NOMO-1 treated with dmso at 0.1 percent for 144 hours (cell line): ENCODE results near the gene PRKCE.

Experiments used
- DNase-seq: peaks from one replicate; lab custom pipeline; 2025; ENCODE audit not compliant: unreplicated experiment; lab: John Stamatoyannopoulos, UW

The PRKCE gene

GRCh38 chr2:46032161-46032813 is 380.8 kb downstream of the PRKCE start:
- no peak for DNase-seq

DNA sequence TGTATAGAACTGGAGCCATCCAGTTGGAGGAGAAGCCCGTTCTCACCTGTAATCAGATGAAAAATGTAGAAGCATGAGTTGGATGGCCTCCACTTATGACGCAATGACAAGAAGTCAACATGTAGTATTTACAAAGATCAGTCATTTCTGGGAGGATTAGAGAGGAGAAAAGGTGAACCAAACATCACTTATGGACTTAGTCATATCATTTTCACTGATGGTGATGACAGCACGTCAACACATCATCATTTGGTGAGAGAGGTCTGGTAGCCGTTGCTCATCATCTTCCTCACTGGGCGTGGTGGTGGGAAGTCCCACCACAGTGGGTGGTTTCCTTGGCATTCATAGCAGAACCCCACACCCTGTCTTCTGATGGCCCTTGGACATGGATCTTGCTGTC is 381.5 kb downstream of the PRKCE start:
- DNase-seq = no peak

- no peak for DNase-seq
Measured at GRCh38 chr2:46034535-46034934, 383.1 kb downstream of the PRKCE start.

GRCh38 chr2:46036929-46037328 is 385.5 kb downstream of the PRKCE start:
- DNase-seq = no peak

GRCh38 chr2:46039543-46040303 is 388.2 kb downstream of the PRKCE start:
- no peak for DNase-seq

- DNase-seq = no peak
Measured at GRCh38 chr2:46040563-46041155, 389.2 kb downstream of the PRKCE start.

GRCh38 chr2:46041434-46041833 is 390.0 kb downstream of the PRKCE start:
- no peak for DNase-seq

GRCh38 chr2:46042207-46042637 is 390.7 kb downstream of the PRKCE start:
- DNase-seq = no peak

DNA sequence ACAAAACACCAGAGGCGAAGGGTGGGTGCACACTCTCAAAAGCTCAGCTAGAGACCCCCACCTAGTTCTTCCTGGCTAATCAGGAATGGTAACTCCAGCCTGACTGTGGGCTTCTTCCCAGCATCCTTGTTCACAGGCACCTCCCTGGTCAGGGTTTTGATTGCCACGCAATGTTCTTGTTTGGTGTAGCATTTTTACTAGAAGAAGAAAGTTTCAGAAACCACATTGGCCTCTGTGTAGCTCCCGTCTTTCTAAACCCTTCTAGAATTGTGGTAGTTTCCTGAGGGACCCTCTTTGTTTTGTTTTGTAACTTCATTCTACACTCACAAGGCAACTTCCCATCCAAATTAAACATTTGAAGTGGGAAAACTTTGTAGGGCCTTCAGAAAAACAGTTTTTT is 391.2 kb downstream of the PRKCE start:
- DNase-seq = no peak

DNA sequence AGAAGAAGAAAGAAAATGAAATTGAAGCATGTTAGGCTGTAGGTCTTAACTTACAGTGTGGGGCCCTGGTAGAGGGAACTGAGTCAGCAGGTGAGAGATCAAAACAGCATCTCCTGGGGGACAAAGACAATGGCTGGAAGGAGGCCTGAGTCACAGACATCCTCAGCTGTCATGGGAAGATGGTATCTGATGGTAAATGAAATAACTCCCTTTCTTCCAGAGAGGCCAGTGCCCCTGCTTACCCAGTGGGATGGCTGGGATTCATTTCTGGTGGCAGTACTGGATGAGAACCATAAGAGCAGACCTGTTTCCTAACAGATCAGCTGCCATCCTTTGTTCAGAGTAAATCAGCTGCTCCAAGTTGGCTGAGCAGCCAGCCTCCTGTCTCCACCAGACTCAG is 394.4 kb downstream of the PRKCE start:
- no peak for DNase-seq

GRCh38 chr2:46047290-46047689 is 395.8 kb downstream of the PRKCE start:
- DNase-seq = no peak

DNA sequence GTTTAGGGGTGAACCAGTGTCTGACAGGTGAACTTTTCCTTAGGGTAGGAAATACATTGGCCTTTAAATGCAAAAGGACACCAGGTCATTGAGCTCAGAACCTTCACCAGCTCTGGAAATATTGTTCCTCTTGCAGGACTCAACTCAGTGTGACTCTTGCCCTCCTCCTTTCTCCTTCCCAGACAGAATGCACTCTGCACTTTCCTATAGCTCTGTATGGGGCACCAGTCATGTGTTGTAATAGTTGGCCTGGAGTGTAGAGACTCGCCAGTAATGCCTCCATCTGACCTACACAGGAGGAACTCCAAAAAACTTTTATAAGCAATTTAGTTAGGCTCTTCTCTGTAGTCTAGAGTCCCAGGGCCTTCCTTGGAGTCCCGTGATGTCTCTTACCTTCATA is 397.2 kb downstream of the PRKCE start:
- no peak for DNase-seq

DNA sequence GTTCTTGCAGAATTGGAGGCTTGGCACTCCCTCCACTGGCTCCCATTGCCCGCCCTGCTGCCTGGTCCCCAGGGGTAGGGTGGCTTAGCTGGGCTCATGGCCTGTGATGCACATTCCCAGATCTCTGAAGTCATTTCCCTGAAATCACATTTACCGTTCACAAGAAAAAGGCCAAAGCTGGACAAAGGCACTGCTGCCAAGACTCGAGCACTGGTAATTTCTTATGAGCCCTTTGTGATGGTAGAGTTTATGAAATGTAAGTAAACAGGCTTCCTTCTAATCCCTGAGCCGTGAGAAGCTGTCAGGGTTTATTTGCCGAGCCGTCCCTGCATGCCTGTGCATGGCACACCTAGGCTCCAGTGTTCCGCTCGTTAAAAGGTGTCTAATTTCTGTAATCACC is 398.6 kb downstream of the PRKCE start:
- DNase-seq = no peak

- DNase-seq = no peak
Measured at GRCh38 chr2:46050489-46050888, 399.0 kb downstream of the PRKCE start.

GRCh38 chr2:46051085-46051484 is 399.6 kb downstream of the PRKCE start:
- DNase-seq = no peak

DNA sequence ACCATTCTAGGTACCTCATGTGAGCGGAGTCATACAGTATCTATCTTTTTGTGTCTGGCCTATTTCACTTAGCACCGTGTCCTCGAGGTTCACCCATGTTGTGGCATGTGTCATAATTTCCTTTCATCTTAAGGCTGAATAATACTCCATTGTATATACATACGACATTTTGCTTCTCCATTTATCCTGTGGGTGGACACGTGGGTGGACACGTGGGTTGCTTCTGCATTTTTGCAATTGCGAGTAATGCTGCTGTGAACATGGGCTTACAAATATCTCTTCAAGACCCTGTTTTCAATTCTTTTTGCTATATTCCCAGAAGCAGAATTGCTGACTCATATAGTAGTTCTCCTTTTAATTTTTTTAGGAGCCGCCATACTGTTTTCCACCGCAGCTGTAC is 402.1 kb downstream of the PRKCE start:
- no peak for DNase-seq

DNA sequence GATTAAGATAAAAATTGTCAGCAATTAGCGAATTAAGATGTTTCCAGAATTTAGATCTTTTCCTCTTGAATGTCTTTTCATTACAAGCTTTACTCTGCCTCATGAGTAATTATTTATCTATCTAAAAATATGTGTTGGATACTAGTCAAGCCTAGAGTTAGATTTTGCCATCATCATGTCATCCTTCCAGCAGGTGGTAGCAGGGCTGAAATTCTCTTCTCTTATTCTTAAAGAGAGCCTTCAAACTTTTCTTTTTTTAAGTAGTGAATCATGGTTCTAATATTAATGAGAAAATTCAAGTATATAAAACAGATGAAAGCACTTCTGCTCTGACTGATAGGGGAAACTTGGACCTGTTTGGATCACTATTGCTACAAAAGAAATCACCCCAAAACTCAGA is 405.1 kb downstream of the PRKCE start:
- DNase-seq = no peak

DNA sequence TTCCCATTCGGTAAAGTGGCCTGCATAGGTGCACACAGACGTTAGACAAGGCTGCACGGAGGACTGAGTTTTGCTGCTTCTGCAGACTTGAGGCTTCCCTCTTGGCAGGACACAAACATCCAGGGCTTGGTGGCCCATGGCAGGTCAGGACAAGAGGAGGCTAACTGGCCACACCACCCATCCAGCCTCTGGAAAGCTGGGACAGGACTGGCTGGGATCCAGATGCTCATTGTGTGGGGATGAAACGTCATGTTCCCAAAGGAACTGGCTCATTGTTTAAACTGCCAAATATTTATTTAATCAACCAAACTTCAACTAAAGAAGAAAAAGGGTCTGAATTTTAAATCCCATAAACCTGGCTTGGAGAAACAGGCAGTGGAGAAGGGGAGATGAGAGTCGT is 406.7 kb downstream of the PRKCE start:
- no peak for DNase-seq

- DNase-seq = peak; percentile 28
Measured at GRCh38 chr2:46062637-46063412, 411.4 kb downstream of the PRKCE start.

- no peak for DNase-seq
Measured at GRCh38 chr2:46064396-46064795, 412.9 kb downstream of the PRKCE start.

DNA sequence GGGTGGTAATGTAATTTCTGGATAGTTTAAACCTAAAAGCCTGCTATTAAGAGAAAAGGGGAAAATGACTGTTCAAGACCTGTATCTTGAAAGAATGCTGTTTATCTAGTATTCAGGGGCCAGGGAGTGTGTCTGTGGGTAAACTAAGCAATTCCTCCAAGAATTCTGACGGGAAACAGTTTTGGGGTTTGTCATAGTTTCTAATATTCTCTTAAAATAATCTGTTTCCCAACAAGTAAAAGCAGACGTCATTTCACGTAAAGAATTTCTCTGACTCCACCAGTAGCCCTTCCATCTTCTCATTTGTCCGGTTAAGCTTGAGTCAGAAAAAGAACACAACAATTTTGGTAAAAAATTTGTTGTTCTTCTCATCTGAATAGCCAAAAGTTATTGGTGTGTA is 413.7 kb downstream of the PRKCE start:
- DNase-seq = no peak

GRCh38 chr2:46066116-46066515 is 414.6 kb downstream of the PRKCE start:
- DNase-seq = no peak
